ENCODE measurements around the gene SNX1.
A peak's percentile ranks its signal among the peaks of the same experiment; 100 is the strongest.
"Not testable (repeated sequence)": the region's sequence is repeated elsewhere in the genome, so short reads cannot be mapped to it uniquely, and the experiment has no call there.

Gene SNX1

GRCh38 chr15:64095795-64096667, at the start of gene SNX1:
Gene SNX1, plus strand, starts transcription at chr15:64095982. Its CDS starts 32 bp downstream, at chr15:64096014.
- DNase-seq: peak; percentile 85 to 96 (median 91)

- peak; percentile 14 to 44 (median 27) for DNase-seq
Observed at GRCh38 chr15:64046421-64047153, 49.2 kb upstream of the SNX1 start, which contains the start of gene DAPK2. Gene DAPK2, minus strand, starts transcription at chr15:64046485. Its CDS starts 6,224 bp downstream, at chr15:64040261.

- DNase-seq: no peak
Observed at GRCh38 chr15:64048781-64049460, 46.9 kb upstream of the SNX1 start.

- no peak for DNase-seq
Observed at GRCh38 chr15:64050281-64051092, 45.3 kb upstream of the SNX1 start.

GRCh38 chr15:64051093-64051402, 44.7 kb upstream of the SNX1 start:
- DNase-seq: no peak

- no peak for DNase-seq
Observed at GRCh38 chr15:64051407-64052259, 44.1 kb upstream of the SNX1 start.

- no peak for DNase-seq
Observed at GRCh38 chr15:64052925-64053491, 42.8 kb upstream of the SNX1 start.

- DNase-seq: not testable (repeated sequence)
Observed at GRCh38 chr15:64053674-64054073, 42.1 kb upstream of the SNX1 start.

GRCh38 chr15:64058279-64058678, 37.5 kb upstream of the SNX1 start:
- DNase-seq: no peak

- not testable (repeated sequence) for DNase-seq
Observed at GRCh38 chr15:64059104-64059503, 36.7 kb upstream of the SNX1 start.

- DNase-seq: no peak
Observed at GRCh38 chr15:64060716-64061115, 35.1 kb upstream of the SNX1 start.

GRCh38 chr15:64066451-64066850, 29.3 kb upstream of the SNX1 start:
- no peak for DNase-seq

- DNase-seq: peak; percentile 13 to 41 (median 35)
Observed at GRCh38 chr15:64067564-64068030, 28.2 kb upstream of the SNX1 start.

- DNase-seq: no peak
Observed at GRCh38 chr15:64068133-64068532, 27.6 kb upstream of the SNX1 start.

GRCh38 chr15:64070106-64070505, 25.7 kb upstream of the SNX1 start:
- no peak for DNase-seq

- DNase-seq: no peak
Observed at GRCh38 chr15:64070965-64071851, 24.6 kb upstream of the SNX1 start.

GRCh38 chr15:64071931-64072765, 23.6 kb upstream of the SNX1 start:
- no peak for DNase-seq

- no peak for DNase-seq
Observed at GRCh38 chr15:64072812-64073211, 23.0 kb upstream of the SNX1 start.

GRCh38 chr15:64073496-64073895, 22.3 kb upstream of the SNX1 start:
- not testable (repeated sequence) for DNase-seq
